Measurements from ENCODE around the gene CCNQ.
"Not testable (repeated sequence)": the region's sequence is repeated elsewhere in the genome, so short reads cannot be mapped to it uniquely, and the experiment has no call there.

CCNQ gene

DNA sequence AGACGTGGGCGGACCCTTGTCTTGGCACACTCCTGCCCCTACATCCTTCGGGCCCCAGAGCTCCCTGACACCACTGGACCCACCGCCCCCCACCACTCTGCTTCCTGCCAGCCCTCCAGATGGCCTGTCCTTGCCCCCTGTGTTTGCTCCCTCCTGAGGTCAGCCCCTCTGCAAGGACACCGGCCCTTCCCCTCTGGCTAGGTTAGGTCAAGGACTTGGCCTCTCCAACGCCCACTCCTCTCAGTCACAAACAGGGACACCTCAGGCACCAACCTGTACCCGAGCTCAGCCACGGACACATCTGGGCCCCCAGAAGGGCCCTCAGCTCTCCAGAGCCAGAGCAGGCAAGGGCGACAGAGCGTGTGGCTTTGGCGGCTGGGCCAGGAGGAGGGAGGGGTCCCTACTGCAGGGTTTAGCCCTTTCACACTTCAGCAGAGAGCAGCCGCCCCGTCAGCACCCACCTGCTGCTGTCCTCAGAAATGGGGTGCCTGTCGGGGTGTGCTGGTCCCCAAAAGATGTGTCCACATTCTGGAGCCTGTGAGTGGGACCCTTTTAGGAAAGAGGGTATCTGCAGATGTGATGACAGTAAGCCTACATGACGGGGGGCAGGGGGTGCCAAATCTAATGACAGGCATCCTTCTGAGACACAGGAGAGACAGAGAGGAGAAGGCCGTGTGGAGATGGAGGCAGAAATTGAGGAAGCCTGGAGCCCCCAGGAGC lies 24.5 kb upstream of the CCNQ start:
- no peak for DNase-seq (ENCODE audit: insufficient read length, low spot score)
- no peak for FAIRE-seq
- no peak for TF ChIP-seq POLR2A (IDR thresholded peaks at IDR 0.05; ENCODE audit: low read depth, low read length)

DNA sequence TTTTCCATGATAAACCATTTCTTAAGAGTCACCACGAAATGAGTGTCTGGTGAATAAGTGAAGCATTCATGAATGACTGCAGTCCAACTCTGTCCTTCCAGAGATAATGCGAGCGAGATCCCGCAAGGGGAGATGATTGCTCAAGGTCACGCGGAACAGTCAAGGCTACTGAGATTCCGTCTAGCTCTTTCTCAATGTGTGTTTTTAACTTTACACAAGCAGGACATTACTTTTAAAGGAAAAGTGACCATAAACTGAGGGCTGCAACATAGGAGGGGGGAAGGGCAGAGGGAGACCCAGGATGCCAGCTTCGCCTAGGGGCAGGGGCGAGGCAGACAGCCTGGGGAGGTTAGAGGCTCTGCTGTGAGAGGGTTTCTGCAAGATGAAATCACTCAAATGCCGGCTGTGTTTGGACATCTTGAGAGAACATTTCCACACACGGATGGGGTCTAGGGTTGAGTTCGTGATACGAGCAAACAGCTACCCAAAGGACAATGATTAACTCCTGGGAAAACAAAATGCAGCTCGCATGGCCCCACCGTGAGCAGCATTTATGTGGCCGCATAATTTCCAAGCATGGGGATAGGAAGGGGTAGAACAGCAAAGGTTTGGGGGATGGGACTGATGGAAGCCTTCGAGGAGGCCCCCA lies 23.8 kb upstream of the CCNQ start:
- FAIRE-seq (no peak), DNase-seq (ENCODE audit: insufficient read length, low spot score) (no peak)
- no peak for TF ChIP-seq POLR2A (IDR thresholded peaks at IDR 0.05; ENCODE audit: low read depth, low read length)

DNA sequence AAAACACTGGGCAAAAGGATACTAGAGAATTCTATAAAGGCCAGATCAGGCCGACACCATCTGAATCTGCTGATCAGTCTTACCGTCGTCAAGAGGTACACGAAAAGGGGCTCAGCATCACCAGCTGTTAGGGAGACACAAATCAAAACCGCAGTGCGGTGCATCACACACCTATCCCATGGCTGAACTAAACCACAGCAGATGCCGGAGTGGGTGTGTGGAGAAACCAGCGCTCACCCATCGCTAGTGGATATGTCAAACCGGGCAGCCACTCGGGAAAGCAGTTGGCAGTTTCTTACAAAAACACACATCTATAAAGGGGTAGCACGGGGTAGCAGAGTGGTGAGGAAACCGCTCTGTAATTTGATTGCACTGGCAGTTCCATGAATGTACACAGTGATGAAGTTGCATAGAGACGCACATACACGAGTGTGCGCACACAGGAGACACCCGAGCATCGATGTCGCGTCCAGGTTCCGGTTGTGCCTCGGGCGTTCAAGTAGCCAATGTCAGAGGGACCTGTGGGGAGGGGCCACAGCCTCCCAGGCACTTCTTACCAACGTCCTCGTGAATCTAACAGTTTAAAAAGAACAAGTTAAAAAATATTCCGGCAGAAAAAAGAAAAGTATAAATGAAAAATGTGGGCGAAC lies 23.1 kb upstream of the CCNQ start:
- no peak for DNase-seq (ENCODE audit: insufficient read length, low spot score)
- no peak for FAIRE-seq
- TF ChIP-seq POLR2A (IDR thresholded peaks at IDR 0.05; ENCODE audit: low read depth, low read length), result no peak

DNA sequence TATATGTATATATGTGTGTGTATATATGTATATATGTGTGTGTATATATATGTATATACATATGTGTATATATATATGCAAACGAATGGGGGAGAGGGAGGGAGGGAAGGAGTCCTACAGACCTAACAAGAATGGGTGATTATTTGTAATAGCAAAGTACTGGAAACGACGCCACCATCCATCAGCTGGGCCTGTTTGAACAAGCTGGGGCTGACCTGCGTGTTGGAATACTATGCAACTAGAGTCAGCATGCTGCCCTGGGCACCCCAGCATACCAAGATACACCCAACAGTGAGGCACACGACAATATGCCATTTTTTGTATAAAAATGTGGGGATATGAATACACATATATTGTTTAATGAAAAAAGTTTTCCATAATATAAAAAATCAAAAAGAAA lies 21.6 kb upstream of the CCNQ start:
- TF ChIP-seq POLR2A (IDR thresholded peaks at IDR 0.05; ENCODE audit: low read depth, low read length), result no peak
- FAIRE-seq, result no peak
- DNase-seq (ENCODE audit: insufficient read length, low spot score), result no peak

DNA sequence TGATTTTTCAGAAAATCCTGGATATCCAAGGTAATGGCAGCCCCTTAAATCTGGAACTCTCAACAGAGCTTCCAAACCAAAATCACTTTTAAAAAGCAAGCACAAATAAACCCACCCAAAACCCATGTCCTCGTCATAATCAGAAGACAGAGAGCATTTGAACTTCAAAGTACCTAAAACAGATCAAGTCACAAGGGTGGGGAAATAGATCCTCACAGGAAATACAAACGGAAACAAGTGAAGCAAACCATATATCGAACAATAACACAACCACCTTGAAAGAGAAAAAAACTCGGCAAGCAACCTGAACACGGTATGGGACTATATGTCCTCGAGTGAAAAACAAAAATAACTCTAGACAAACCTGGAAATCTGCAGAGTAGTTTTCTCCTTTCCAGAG lies 15.9 kb upstream of the CCNQ start:
- no peak for FAIRE-seq
- DNase-seq (ENCODE audit: insufficient read length, low spot score), result no peak
- TF ChIP-seq POLR2A (IDR thresholded peaks at IDR 0.05; ENCODE audit: low read depth, low read length), result no peak

DNA sequence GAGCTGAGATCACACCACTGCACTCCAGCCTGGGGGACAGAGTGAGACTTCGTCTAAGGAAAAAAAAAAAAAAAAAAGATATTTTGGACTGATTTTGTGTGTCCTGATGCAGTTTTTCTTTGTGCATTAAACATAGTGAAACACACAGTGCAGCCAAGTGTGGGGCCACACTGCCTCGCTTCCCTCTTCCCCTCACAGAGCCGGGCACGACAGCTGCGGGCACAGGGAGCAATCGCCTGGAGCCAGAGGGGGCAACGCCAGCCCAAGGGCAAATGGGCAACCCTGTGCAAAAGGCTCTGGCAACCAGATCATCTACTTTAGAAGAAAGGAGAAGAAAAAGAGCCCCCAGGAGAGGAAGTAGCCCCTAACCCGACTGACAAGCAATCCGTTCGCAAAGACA lies 13.5 kb upstream of the CCNQ start:
- FAIRE-seq (no peak), DNase-seq (ENCODE audit: insufficient read length, low spot score) (no peak)
- no peak for TF ChIP-seq POLR2A (IDR thresholded peaks at IDR 0.05; ENCODE audit: low read depth, low read length)

DNA sequence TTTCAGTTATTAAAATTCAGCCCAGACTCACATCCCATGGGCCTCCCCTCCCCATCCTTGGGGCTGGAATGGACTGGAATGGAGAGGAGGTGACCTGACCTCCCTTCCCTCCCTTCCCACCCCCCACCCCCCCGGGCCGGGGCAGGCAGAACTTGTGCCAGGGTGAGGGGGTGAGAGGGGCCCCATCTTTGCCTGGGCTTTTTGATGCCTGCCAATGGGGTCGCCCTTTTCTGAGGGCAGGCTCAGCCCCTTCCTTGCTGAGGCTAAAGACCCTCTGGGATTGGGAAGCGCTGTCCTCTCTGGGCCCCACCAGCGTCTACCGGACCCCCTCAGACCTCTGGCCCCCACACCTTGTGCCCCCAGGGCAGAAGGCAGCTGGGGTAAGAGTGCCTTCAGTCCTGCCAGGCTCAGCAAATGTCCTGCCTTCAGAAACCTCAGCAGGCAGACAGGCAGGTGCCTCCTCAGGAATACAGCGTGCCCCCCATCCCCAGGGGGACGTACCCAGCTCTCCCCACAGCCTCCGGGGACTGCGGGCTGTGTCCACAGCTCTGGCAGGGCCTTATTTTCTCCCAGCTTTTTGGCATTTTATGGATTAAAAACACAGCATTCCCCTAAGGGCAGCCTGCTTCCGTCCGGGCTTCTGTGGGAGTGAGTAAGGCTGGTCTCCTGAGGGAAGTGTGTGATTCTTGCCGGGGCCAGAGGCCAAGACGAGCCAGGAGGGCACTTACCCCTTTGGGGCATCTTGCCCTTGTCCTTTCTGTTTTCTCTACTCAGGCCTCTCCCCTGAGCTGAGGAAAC lies 12.6 kb upstream of the CCNQ start:
- no peak for TF ChIP-seq POLR2A (IDR thresholded peaks at IDR 0.05; ENCODE audit: low read depth, low read length)
- FAIRE-seq (no peak), DNase-seq (ENCODE audit: insufficient read length, low spot score) (no peak)

DNA sequence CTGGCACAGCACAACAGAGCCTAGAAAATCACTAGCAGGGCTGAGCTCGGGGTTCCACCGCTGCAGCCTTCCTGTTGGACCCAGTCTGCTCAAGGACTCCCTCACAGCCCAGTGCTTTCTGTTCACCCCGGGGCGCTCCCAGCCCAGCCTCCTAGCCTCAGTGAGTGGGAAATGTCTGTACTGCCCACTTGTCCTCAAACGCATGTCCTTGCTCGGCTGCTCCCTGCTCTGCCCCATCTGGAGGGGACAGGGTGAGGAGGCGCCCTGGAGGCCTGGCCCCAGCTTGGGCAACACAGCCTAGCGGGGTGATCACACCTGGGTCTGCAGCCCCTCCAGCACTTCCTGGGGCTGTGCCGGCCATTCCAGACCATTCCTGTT lies 11.9 kb upstream of the CCNQ start:
- FAIRE-seq, result no peak
- no peak for DNase-seq (ENCODE audit: insufficient read length, low spot score)
- no peak for TF ChIP-seq POLR2A (IDR thresholded peaks at IDR 0.05; ENCODE audit: low read depth, low read length)

DNA sequence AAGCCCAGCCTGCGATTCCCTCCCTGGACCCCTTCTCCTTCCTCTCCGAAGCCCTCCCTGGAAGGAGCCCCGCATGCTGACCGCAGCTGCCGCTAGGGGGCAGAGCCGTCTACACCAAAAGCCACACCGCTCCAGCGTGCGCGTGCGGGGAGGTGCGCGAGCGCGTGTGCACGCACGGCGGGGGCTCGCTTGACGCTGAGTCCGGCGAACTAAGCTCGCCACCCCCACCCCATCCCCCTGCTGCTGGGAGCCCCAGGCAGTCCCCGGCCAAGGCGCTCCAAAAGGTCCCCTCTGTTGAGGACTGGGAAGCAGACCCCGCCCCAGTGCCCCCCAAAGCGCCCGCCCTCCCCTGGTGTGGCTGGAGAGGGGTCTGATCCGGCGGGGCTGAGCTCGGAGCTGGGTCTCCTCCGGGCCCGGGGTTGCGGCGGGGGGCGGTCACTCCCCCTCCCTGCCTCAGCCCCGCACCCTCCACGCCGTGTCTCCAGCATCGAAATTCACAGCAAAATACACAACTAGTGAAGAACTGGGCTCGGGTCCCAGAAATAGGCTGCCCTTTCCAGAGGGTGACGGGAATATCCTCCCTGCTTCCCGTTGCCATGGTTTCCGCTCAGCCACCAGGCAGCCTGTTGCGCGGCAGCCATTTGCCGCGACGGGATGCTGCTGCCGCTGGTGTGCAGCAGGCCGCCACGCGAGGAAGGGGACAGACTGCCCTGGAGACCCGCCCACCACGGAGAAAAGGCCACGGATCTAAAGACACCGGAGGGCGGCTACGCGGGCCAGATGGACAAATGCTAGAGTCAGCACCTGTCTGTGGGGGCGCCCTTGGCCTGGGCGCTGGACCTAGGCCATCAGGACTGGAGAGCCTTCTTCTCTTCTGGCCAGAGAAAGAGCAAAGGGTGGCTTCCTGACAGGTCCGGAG lies 11.2 kb upstream of the CCNQ start:
- FAIRE-seq, result peak; percentile 23
- TF ChIP-seq POLR2A (IDR thresholded peaks at IDR 0.05; ENCODE audit: low read depth, low read length), result no peak
- DNase-seq (ENCODE audit: insufficient read length, low spot score), result peak; percentile 61

DNA sequence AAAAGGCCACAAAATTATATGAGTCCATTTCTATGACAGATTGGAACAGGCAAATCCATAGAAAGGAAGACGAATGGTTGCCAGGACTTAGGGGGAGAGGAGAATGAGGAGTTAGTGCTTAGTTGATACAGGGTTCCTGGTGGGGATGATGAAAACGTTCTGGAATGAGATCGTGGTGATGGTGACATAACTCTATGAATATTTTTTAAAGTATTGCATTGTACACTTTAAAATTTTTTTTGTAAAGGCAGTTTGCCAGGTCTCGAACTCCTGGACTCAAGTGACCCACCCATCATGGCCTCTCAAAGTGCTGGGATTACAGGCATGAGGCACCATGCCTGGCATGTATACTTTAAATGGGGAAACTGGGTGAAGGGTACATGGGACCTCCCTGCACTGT lies 9.9 kb upstream of the CCNQ start:
- TF ChIP-seq POLR2A (IDR thresholded peaks at IDR 0.05; ENCODE audit: low read depth, low read length), result no peak
- DNase-seq (ENCODE audit: insufficient read length, low spot score) (no peak), FAIRE-seq (no peak)

DNA sequence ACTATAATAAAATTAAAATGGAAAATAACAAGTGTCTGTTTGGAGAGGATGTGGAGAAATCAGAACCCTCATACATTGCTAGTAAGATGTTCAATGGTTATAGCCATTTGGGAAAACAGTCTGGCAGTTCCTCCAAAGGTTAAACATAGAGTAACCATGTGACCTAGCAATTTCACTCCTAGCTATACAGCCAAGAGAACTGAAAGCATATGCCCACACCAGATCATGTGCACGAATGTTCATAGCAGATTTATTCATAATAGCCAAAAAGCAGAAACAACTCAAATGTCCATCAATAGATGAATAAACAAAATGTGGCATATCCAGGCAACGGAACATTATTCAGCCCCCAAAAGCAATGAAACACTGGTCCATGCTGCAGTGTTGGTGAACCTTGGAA lies 9.4 kb upstream of the CCNQ start:
- DNase-seq (ENCODE audit: insufficient read length, low spot score) (no peak), FAIRE-seq (no peak)
- no peak for TF ChIP-seq POLR2A (IDR thresholded peaks at IDR 0.05; ENCODE audit: low read depth, low read length)

DNA sequence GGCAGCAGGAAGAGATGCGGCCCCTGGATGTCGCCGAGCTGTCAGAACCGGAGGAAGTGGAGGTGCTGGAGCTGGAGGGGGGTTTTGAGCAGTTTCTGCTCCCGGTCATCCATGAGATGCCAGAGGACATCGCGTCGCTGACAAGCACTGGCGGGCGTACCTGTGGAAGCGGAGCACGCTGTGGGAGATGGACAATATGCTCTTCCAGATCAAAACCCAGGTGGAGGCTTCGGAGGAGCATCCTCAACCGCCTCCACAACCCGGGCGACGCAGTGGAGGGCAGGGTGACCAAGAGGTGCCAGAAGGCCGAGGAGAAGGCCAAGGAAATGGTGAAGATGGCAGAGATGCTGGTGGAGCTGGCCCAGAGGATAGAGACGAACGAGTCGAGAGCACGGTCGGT lies 7.6 kb upstream of the CCNQ start:
- no peak for TF ChIP-seq POLR2A (IDR thresholded peaks at IDR 0.05; ENCODE audit: low read depth, low read length)
- no peak for FAIRE-seq
- no peak for DNase-seq (ENCODE audit: insufficient read length, low spot score)

DNA sequence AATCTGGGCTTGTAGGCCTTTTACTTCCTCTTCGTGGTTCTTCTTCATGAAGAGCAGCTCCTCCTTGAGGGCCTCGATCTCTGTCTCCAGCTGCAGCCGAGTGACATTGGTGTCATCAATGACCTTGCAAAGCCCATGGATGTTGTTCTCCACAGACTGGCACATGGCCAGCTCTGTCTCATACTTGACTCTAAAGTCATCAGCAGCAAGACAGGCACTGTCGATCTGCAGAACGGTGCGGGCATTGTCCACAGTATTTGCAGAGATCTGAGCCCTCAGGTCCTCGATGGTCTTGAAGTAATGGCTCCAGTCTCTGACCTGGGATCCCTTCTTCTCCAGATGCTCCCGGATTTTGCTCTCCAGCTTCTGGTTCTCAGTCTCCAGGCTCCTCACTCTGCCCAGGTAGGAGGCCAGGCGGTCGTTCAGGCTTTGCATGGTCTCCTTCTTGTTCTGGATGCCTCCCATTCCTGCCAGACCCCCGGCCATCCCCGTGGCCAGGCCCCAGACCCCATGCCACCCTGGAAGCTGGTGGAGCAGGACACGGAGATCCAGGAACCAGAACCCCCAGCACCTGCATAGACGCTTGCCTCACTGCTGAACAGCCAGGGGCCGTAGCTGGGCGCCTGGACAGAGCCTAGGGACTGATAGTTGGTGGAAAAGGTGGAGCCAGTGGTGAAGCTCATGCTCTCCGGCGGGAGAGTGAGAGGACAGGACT lies 5.9 kb upstream of the CCNQ start:
- not testable (repeated sequence) for FAIRE-seq; DNase-seq (ENCODE audit: insufficient read length, low spot score)

Measured in H54 (cell line).